ENCODE data around the gene FALEC.

FALEC gene

DNA sequence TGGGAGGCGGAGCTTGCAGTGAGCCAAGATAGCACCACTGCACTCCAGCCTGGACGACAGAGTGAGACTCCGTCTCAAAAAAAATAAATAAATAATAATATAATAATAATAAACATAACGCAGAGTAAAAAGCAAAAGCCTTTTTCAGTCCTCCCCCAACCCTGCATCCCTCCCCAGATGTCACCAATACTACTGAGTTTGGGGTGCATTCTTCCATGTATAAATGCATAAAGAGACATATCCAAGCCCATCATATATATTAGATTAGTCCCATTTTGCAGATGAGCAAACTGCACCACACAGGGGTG, 32.7 kb downstream of the FALEC start:
- Histone ChIP-seq H3K27me3 (ENCODE audit: insufficient read depth, poor library complexity, severe bottlenecking) (no peaks in the 10 kb centered on the region), H3K36me3 (ENCODE audit: low read depth) (no peaks in the 10 kb centered on the region; the same call in 1 of the 2 replicates), H3K4me1 (ENCODE audit: insufficient read depth, poor library complexity, severe bottlenecking) (peaks cover 19% of the 10 kb centered on the region), H3K27ac (ENCODE audit: poor library complexity, severe bottlenecking) (peak overlapping the region; percentile 70), H3K9me3 (ENCODE audit: severe bottlenecking) (no peaks in the 10 kb centered on the region), H3K4me3 (ENCODE audit: severe bottlenecking) (peak overlapping the region; percentile 61)
- ATAC-seq (ENCODE audit: low read depth), result no peak
- TF ChIP-seq, protein P1, sequence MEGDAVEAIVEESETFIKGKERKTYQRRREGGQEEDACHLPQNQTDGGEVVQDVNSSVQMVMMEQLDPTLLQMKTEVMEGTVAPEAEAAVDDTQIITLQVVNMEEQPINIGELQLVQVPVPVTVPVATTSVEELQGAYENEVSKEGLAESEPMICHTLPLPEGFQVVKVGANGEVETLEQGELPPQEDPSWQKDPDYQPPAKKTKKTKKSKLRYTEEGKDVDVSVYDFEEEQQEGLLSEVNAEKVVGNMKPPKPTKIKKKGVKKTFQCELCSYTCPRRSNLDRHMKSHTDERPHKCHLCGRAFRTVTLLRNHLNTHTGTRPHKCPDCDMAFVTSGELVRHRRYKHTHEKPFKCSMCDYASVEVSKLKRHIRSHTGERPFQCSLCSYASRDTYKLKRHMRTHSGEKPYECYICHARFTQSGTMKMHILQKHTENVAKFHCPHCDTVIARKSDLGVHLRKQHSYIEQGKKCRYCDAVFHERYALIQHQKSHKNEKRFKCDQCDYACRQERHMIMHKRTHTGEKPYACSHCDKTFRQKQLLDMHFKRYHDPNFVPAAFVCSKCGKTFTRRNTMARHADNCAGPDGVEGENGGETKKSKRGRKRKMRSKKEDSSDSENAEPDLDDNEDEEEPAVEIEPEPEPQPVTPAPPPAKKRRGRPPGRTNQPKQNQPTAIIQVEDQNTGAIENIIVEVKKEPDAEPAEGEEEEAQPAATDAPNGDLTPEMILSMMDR (IDR thresholded peaks at IDR 0.05; ENCODE audit: poor library complexity, severe bottlenecking), result no peak
- no peak for DNase-seq (ENCODE audit: low spot score)

DNA sequence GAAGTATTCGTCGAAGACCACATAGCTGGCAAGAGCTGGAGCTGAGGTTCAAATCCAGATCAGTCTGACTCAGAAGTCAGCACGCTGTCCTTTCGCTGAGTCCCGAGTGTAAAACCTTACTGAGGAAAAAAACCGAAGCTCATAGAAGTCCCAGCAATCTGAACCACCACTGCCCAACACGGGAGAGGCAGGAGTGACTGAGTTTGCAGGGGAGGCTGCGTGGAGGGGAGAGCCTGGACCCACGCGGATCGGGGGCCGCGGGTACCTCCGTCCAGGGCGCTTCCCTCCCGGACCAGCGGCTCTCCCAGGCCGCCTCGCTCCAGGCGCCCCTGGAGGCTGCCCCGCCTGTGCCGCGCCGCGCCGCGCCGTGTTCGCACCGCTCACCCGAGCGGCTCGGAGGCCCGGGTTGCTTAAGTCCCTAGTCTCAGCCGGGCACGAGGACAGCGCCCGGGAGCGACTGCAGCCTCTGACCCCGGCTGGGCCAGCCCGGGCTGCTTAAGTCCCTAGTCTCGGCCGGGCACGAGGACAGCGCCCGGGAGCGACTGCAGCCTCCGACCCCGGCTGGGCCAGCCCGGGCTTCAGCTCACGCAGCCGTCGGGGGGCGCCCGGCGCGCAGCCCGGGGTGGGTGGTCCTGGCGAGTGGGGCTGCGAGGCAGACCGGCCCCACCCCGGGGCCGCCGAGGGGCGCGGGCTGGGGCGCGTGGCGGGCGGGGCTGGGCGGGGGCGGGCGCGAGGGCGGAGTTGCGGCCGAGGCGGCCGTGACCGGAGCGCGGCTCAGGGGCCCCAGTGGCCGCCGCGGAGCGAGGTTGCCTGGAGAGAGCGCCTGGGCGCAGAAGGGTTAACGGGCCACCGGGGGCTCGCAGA, 33.3 kb downstream of the FALEC start, which contains the start of gene ADAMTSL4:
ADAMTSL4 (plus strand) TSS at position 777 of the 864 bp plus-strand sequence. CDS start 2,881 bp downstream, outside the sequence.
- H3K27me3 ChIP-seq (ENCODE audit: insufficient read depth, poor library complexity, severe bottlenecking), result no peaks in the 10 kb centered on the region
- peak within 1 kb of the TSS; percentile 61 for H3K4me3 ChIP-seq (ENCODE audit: severe bottlenecking)
- peak; percentile 59 for ATAC-seq (ENCODE audit: low read depth)
- no peaks in the 10 kb centered on the region; the same call in 1 of the 2 replicates for H3K36me3 ChIP-seq (ENCODE audit: low read depth)
- no peak for DNase-seq (ENCODE audit: low spot score)
- TF ChIP-seq, protein P1 (IDR thresholded peaks at IDR 0.05; ENCODE audit: poor library complexity, severe bottlenecking), result peak; percentile 34
- peak within 1 kb of the TSS; percentile 70 for H3K27ac ChIP-seq (ENCODE audit: poor library complexity, severe bottlenecking)
- peaks cover 19% of the 10 kb centered on the region for H3K4me1 ChIP-seq (ENCODE audit: insufficient read depth, poor library complexity, severe bottlenecking)
- H3K9me3 ChIP-seq (ENCODE audit: severe bottlenecking), result no peaks in the 10 kb centered on the region

DNA sequence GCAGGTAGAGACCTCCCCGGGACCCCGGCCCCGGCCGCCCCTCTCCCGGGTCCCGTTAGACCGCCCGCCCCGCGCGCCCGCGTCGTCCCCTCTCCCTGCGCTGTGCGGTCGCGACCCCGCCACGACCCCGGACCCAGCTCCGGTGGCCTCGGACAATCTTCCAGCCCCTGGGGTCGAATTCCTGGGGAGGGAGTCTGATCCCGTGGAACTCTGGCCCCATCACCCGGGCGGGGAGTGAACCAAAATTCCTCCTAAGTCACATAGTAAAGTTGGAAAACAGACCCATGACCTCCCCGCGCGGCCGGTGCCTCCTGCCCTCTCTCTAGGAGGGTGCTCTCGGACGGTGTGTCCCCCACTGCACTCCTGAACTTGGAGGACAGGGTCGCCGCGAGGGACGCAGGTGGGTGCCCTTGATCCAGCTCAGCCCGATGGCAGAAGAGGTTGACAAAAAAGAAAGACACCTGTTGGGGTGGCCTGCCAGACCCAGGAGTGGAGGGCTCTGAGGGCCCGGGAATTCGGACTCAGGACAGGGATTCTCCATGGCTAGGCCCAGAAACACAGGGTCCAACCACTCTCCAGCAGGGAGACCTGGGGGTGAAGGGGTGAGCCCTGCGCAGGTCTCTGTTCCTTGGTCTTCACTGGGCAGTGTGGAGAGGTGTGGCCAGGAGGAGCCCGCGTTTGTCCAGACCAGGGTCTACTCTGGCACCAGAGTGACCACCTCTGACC, 34.1 kb downstream of the FALEC start:
- Histone ChIP-seq H3K4me1 (ENCODE audit: insufficient read depth, poor library complexity, severe bottlenecking) (peaks cover 19% of the 10 kb centered on the region), H3K27ac (ENCODE audit: poor library complexity, severe bottlenecking) (peak overlapping the region; percentile 70), H3K9me3 (ENCODE audit: severe bottlenecking) (no peaks in the 10 kb centered on the region), H3K4me3 (ENCODE audit: severe bottlenecking) (peak overlapping the region; percentile 61), H3K36me3 (ENCODE audit: low read depth) (no peaks in the 10 kb centered on the region; the same call in 1 of the 2 replicates), H3K27me3 (ENCODE audit: insufficient read depth, poor library complexity, severe bottlenecking) (no peaks in the 10 kb centered on the region)
- DNase-seq (ENCODE audit: low spot score) (no peak), ATAC-seq (ENCODE audit: low read depth) (0 out of 3 replicates have a peak, but pooled peaks have one; percentile 1)
- TF ChIP-seq, protein P1 (IDR thresholded peaks at IDR 0.05; ENCODE audit: poor library complexity, severe bottlenecking), result no peak

DNA sequence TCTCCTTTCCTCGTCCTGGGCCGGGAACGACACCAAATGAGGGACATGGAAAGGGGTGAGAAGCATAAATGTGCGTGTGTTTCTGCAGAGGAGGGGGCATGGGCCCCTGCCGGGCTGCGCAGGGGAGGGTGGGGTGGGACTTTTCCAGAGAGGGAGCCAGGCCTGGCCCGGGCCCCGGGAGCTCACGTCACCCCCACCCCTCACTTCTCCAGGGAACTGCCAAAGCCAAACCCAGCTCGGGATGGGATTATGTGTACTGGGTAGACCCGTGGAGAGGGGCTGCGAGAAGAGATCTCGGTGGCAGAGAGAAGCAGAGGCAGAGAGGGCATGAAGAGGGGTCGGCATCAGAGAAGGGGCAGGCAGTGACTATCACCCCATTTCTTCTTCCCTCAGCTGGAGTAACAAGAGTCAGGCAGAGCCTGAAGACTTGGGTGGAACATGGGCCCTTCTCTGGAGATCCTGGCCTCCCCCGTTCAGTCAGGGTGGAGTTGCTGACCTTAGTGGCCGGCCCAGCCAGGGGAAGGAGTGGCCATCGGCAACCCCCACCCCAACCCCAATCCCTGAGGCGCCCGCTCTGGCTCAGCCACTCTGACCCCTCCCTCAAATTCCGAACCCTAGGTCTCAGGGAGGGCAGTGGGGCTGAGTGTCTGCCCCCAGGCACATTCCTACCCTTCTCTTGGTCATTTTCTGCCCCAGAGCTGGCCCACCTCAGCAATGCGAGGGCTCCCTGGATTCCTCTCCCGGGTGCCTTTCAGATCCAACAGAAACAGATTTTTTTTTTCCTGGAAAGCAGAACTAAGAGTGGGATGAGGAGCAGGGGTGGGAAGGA, 34.9 kb downstream of the FALEC start:
- Histone ChIP-seq H3K4me1 (ENCODE audit: insufficient read depth, poor library complexity, severe bottlenecking) (peaks cover 19% of the 10 kb centered on the region), H3K27me3 (ENCODE audit: insufficient read depth, poor library complexity, severe bottlenecking) (no peaks in the 10 kb centered on the region), H3K9me3 (ENCODE audit: severe bottlenecking) (no peaks in the 10 kb centered on the region), H3K36me3 (ENCODE audit: low read depth) (peaks cover 3% of the 10 kb centered on the region; the same call in 1 of the 2 replicates), H3K4me3 (ENCODE audit: severe bottlenecking) (peak overlapping the region; percentile 61), H3K27ac (ENCODE audit: poor library complexity, severe bottlenecking) (peak overlapping the region; percentile 70)
- DNase-seq (ENCODE audit: low spot score) (no peak), ATAC-seq (ENCODE audit: low read depth) (no peak)
- TF ChIP-seq, protein P1 (IDR thresholded peaks at IDR 0.05; ENCODE audit: poor library complexity, severe bottlenecking), result no peak
